Ovary (tissue), 9 donors: ENCODE measurements around the gene GALNT8. TPM values are rescaled to one million over a fixed set of nuclear protein-coding genes. Genes with fewer than 3 reads are reported as not detected.
A peak's percentile ranks its signal among the peaks of the same experiment; 100 is the strongest.

Experiments used
- DNase-seq, 5 donors: peaks; one replicate each; pipeline ENCODE4 v3.0.0-alpha.2; 2019 to 2020
- H3K27ac ChIP-seq, 2 donors: fragments of 200-600 bp; one replicate each; pipeline versions ENCODE4 v1.5.1 to v1.8.0; 2019 to 2022
- H3K27me3 ChIP-seq: fragments of 200-600 bp; one replicate; pipeline ENCODE4 v1.8.0; 2022
- H3K36me3 ChIP-seq: fragments of 200-600 bp; sonication (generic); one replicate; pipeline ENCODE4 v1.5.1; 2019
- H3K4me1 ChIP-seq: one replicate; pipeline ENCODE4 v1.8.1; 2013; ENCODE audit warnings: mild to moderate bottlenecking, moderate library complexity; ENCODE audit not compliant: insufficient read depth
- H3K4me3 ChIP-seq: fragments of 200-600 bp; sonication (generic); one replicate; pipeline ENCODE4 v1.5.1; 2017
- H3K9me3 ChIP-seq, 2 donors: fragments of 200-600 bp in 1 of 2; sonication (generic) in 1 of 2; one replicate each; pipeline versions ENCODE4 v1.5.1 to v1.8.1; 2013 to 2019; ENCODE audit warnings: mild to moderate bottlenecking in 1 of 2, moderate library complexity in 1 of 2
- EP300 ChIP-seq: sonication (generic); formaldehyde crosslinking; IDR thresholded peaks from one replicate; pipeline ENCODE4 v1.6.1; 2017; ENCODE audit warnings: antibody characterized with exemption
- POLR2A ChIP-seq: fragments of 450-650 bp; IDR thresholded peaks from one replicate; pipeline ENCODE4 v1.6.1; 2017; ENCODE audit warnings: antibody characterized with exemption, mild to moderate bottlenecking, moderate library complexity
- WGBS, 3 donors: extraction: QIAGEN DNeasy Blood & Tissue Kit in 1 of 3; methylation state at CpG; one replicate each; pipeline versions ENCODE4 v1.1.5 to v1.1.7; 2013 to 2017; 5-methylcytosine and 5-hydroxymethylcytosine counted together
- intact Hi-C, 4 donors: fragments of 100-400 bp; cut with DNase I; formaldehyde crosslinking; loops; one replicate each; pipeline versions ENCODE4 v1.11.0 to v1.15.1; 2022 to 2023
- polyA plus RNA-seq, 2 donors: library from polyadenylated mRNA; stranded (reverse); fragments of 200-250 nt in 1 of 2; fragments of 350-450 nt in 1 of 2; fragmentation: Illumina TruSeq in 1 of 2; extraction: RNeasy Lipid Tissue Mini Kit (QIAGEN cat#74804) in 1 of 2; gene quantifications; one replicate each; pipeline ENCODE4 v1.2.3, GENCODE V29; 2013 to 2014
- total RNA-seq, 7 donors: library from RNA; depleted of rRNA in 2 of 7; stranded (reverse); fragments of >200 nt in 2 of 7; fragmentation: NEBNext Ultra II Directional in 3 of 7; extraction: Animal tissue kit (Norgen Biotek cat#: 25700) in 3 of 7; gene quantifications; one replicate each; pipeline versions ENCODE4 v1.1.0 to v1.2.4, GENCODE V29; 2016 to 2023
- TF ChIP-seq, protein P1 (sequence below), 3 donors: fragments of 450-650 bp in 2 of 3; fragments of 200-600 bp in 1 of 3; IDR thresholded peaks; one replicate each; pipeline versions ENCODE4 v1.5.1 to v1.8.0; 2016 to 2022; ENCODE audit warnings: antibody characterized with exemption in 3 of 3, mild to moderate bottlenecking in 1 of 3
- donor health status: DM: no; HTN: no; CAD: no; lungs with moderate emphysema.
- donor health status: DM: no; HTN: no; CAD: no.
- donor health status: Bipolar disorder and iron deficiency.
- donor health status: DM: yes; HTN: yes; CAD: no.
- donor health status: DM: no; HTN: no; CAD: no.
- donor health status: DM: yes; HTN: yes; CAD: no.

The GALNT8 gene
- total and polyA plus RNA-seq, 9 donors = 0.67 to 5.6 (median 1.3) TPM

DNA sequence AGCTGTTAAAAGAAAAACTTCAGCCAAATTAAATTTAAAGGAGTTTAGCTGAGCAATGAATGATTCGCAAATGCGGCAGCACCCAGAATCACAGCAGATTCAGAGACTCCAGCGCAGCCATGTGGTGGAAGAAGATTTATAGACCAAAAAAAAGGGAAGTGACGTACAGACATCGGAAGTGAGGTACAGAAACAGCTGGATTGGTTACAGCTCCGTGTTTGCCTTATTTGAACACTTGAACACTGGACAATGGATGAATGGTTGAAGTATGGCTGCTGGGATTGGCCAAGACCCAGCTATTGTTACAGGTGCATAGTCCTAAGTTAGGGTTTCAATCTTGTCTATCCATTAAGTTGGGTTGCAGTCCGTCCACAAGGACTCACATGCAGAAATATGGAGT is 42.6 kb downstream of the GALNT8 start:
- Histone ChIP-seq H3K9me3 (no peaks in the 10 kb centered on the region), H3K36me3 (no peaks in the 10 kb centered on the region), H3K4me3 (no peak overlapping the region), H3K27me3 (no peaks in the 10 kb centered on the region), H3K27ac (no peak overlapping the region), H3K4me1 (peaks cover 2% of the 10 kb centered on the region)
- TF ChIP-seq, protein P1, sequence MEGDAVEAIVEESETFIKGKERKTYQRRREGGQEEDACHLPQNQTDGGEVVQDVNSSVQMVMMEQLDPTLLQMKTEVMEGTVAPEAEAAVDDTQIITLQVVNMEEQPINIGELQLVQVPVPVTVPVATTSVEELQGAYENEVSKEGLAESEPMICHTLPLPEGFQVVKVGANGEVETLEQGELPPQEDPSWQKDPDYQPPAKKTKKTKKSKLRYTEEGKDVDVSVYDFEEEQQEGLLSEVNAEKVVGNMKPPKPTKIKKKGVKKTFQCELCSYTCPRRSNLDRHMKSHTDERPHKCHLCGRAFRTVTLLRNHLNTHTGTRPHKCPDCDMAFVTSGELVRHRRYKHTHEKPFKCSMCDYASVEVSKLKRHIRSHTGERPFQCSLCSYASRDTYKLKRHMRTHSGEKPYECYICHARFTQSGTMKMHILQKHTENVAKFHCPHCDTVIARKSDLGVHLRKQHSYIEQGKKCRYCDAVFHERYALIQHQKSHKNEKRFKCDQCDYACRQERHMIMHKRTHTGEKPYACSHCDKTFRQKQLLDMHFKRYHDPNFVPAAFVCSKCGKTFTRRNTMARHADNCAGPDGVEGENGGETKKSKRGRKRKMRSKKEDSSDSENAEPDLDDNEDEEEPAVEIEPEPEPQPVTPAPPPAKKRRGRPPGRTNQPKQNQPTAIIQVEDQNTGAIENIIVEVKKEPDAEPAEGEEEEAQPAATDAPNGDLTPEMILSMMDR (IDR thresholded peaks at IDR 0.05) = no peak
- no peak for TF ChIP-seq POLR2A
- TF ChIP-seq EP300 = no peak
- intact Hi-C loops = no loop called here
- WGBS, 3 donors = 85 to 86% (median 86%) methylated on average over 7 of the region's 7 CpGs
- DNase-seq = no peak

DNA sequence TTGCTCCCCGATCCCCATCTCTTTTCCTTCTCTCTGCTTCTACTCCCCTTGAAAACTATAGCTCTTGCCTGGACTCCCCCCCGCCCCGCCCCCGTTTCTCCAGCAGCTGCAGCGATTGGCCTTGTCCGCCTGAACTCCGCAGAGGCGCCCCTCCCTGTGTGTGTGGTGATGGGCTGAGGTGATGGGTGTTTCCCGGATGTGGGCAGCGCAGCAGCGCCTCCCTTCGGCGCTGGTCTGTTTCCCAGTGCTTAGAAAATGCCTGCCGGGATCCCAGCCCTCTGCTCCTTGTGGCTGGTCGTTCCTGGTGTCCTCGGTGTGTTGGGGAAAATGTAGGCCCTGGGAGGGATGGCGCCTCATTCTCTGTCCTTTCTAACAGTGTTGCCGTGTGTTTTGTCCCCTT is 43.3 kb downstream of the GALNT8 start:
- Histone ChIP-seq H3K27ac (no peak overlapping the region), H3K4me3 (peak overlapping the region; percentile 7), H3K4me1 (peaks cover 2% of the 10 kb centered on the region), H3K36me3 (no peaks in the 10 kb centered on the region), H3K27me3 (no peaks in the 10 kb centered on the region), H3K9me3 (no peaks in the 10 kb centered on the region)
- TF ChIP-seq POLR2A = no peak
- TF ChIP-seq EP300 = no peak
- TF ChIP-seq, protein P1 (IDR thresholded peaks at IDR 0.05) = no peak
- 12 to 19% (median 16%) methylated on average over 18 of the region's 18 CpGs for WGBS, 3 donors
- intact Hi-C loops = no loop called here
- DNase-seq = peak; percentile 60 to 71 (median 66)

DNA sequence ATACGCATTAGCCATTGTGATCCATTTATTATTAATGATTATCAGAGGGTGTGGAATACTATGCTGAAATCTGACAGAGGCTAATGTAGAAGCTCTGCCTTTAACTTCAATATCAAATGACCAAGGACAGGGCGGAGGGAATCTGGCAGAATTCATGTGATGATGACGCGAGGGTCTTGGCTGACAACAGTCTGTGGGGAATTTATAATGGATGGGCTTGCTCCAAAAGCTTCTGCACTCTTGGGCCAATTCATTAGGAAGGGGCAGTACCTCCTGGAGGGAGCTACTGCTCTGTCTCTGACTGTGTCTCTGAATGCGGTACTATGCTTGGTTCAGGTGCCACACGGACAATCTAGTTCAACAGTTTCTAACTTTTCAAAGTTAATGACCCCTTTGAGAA is 46.2 kb downstream of the GALNT8 start:
- no peaks in the 10 kb centered on the region for H3K27me3 ChIP-seq
- no peaks in the 10 kb centered on the region for H3K36me3 ChIP-seq
- no peak for DNase-seq
- no peak overlapping the region for H3K4me3 ChIP-seq
- peaks cover 2% of the 10 kb centered on the region for H3K4me1 ChIP-seq
- TF ChIP-seq, protein P1 (IDR thresholded peaks at IDR 0.05) = no peak
- no peak for TF ChIP-seq POLR2A
- TF ChIP-seq EP300 = no peak
- intact Hi-C loops = no loop called here
- no peak overlapping the region for H3K27ac ChIP-seq
- no peaks in the 10 kb centered on the region for H3K9me3 ChIP-seq
- 76 to 83% (median 81%) methylated on average over 6 of the region's 6 CpGs for WGBS, 3 donors

DNA sequence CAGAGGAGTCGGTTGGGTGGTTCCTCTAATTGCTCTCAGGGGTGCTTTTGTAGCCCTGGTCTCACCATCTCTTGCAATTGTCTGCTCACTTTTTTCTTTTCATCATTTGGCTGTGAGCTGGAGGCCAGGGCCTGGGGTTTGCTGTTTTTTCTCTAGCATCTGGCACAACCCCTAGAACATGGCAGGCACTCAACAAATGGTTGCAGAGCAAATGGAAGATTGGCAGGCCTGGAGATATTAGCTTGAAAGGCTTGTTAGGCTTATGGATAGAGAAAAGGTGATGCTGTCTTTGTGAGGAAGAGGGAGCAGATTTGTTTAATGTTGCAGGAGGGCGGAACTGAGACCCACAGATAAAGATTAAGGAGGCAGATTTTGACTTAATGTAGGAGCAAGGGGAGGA is 47.0 kb downstream of the GALNT8 start:
- no peak for TF ChIP-seq POLR2A
- TF ChIP-seq, protein P1 (IDR thresholded peaks at IDR 0.05) = no peak
- Histone ChIP-seq H3K36me3 (no peaks in the 10 kb centered on the region), H3K4me1 (peaks cover 2% of the 10 kb centered on the region), H3K27ac (no peak overlapping the region), H3K4me3 (no peak overlapping the region), H3K27me3 (no peaks in the 10 kb centered on the region), H3K9me3 (no peaks in the 10 kb centered on the region)
- 76 to 82% (median 80%) methylated on average over 2 of the region's 2 CpGs for WGBS, 3 donors
- DNase-seq = no peak
- intact Hi-C loops = no loop called here

DNA sequence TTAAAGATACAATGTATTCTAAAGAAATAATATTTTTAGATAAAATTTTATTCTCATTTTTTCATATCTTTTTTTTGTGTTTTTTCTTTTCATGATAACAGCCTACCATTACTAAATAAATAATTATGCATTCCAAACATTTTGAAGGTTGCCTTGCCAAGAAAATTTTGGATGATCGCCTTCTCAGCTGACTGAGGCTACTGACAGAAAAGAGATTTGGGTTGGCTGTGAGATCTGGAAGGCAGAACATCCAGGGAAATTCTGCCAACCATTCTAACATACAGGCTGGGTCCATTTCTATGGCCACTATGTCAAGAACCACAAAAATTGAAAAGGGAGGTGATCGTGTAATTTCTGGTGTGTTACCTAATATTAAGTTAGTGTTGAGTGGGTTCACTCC is 48.1 kb downstream of the GALNT8 start:
- intact Hi-C loops = no loop called here
- WGBS, 3 donors = 23 to 31% (median 29%) methylated on average over 2 of the region's 2 CpGs
- no peak for DNase-seq

More for the DNA sequence above, 48.1 kb downstream of the GALNT8 start:
- H3K9me3 ChIP-seq = no peaks in the 10 kb centered on the region
- no peaks in the 10 kb centered on the region for H3K27me3 ChIP-seq
- no peak overlapping the region for H3K27ac ChIP-seq
- no peaks in the 10 kb centered on the region for H3K36me3 ChIP-seq
- TF ChIP-seq POLR2A (no peak), EP300 (no peak)
- TF ChIP-seq, protein P1 (IDR thresholded peaks at IDR 0.05) = no peak
- H3K4me1 ChIP-seq = peaks cover 2% of the 10 kb centered on the region
- H3K4me3 ChIP-seq = no peak overlapping the region
